ENCODE data around the gene COL1A2. TPM values are rescaled to one million over a fixed set of nuclear protein-coding genes. Genes with fewer than 3 reads are reported as not detected.

Gene COL1A2
- polyA plus RNA-seq, 1 donor, result 3,136 TPM

DNA sequence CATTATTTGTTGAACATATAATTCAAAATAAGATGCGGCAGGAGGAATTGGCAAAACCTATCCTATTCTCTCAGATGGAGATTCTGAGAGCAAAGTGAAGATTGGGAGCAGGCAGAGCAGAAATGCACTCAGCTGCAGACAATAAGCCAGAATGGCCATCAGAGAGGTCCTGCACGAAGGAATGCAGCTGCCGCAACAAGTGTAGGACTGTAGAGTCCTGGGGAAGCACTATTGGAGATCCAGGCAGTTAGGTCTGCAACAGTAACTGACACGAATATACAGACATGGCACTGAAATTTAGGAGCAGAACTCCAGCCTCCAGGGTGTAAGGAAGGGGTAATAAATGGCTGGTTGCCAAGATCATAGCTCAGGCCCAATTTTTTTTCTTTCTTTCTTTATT, 10.4 kb upstream of the COL1A2 start:
- no peak for DNase-seq

DNA sequence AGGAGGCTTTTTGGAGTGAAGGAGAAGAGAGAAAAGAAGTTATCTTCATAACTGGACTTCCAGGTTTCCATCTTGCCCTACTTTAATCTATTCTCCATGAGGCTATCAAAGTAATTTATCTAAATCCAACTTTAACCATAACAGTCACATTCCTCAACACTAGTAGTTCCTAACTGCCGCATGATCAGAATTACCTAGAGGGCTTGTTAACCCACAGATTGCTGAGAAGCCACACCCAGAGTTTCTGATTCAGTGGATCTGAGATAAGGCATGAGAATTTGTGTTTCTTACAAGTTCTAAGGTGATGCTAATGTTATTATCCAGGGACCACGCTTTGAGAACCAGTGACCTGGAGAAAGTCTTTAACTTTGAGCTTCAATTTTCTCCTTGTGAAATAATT, 8.3 kb upstream of the COL1A2 start:
- no peak for DNase-seq

DNA sequence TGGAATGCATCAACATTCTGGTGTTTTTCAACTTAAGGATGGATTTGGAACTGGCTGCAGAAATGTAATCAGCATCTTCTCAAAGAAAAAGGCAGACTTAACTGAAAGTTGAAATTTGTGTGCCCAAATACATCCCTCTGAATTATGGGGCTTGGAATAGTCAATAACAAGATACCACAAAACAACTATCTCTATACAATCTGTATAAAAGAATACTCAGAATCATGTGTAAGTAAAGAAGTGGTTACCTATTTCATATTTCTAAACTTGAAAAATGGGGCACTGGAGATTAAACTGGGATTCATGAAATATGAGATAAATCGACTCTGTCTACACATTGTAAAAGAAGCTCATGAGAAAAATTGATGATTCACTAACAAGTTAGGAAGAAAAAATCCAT, 6.2 kb upstream of the COL1A2 start:
- no peak for DNase-seq

DNA sequence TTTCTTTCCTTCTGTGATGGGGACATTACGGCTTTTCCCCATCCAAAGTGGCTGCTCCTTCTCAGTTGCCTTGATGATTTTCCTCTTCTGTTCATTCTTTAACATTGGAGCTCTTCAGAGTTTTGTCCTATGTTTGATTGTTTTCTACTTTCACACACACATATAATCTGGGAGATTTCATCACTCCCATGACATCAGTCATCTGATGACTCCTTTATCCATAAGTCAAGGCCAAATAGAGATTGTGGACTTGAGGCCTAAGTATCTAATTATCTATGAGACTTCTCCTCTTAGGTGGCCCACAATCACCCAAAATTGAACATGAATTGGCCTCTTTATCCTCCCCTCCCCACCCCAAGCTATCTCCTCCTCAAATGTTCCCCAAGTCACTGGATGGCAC, 5.3 kb upstream of the COL1A2 start:
- DNase-seq, result no peak

DNA sequence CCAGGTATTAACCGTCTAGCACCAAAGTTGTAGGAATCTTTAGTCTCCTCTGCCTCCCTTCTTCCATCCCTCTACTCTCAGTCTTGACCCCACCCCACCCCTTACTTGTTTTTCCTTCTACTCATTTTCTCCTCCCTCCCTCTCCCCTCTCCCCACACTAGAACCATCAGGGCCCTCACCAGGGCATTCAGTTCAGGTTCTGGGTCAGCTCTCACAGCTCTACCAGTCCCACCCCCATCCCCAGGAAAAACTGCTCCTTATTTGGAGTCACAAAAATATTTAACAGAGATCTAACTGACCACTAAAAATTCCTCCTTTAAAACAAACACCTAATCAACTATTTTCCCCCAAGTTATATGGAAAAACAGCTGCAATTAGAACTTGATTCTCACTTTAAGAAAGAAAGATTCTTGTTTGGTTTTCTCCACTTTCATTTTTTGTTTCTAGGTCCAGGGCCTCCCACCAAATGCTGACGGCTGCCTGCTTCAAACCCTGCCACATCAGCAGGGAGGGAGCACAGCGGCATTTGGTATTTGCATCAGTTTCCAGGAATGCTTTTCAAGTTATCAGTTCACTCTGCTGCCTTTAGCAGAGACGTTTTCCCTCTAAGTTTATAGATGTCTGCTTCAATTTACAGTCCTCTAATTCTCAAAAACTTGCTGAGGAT, 2.8 kb upstream of the COL1A2 start:
- DNase-seq, result peak; percentile 85

DNA sequence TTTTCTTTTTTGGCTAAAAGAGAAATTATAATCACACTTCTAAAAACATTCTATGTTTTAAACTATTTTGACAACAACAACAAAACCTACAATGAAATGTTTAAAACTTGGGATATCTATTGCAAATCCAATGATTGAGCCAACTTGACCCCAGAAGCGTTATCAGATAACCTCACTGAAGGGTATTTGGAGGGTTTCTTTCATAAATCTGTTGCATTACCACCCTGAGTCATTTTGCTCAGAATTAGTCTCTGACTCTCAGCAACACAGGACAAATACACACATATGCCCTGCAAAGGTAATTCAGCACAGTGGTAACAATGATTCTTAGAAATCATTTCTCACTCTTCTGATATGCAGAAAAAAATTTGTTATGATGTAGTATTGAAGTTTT, 2.3 kb upstream of the COL1A2 start:
- no peak for DNase-seq

DNA sequence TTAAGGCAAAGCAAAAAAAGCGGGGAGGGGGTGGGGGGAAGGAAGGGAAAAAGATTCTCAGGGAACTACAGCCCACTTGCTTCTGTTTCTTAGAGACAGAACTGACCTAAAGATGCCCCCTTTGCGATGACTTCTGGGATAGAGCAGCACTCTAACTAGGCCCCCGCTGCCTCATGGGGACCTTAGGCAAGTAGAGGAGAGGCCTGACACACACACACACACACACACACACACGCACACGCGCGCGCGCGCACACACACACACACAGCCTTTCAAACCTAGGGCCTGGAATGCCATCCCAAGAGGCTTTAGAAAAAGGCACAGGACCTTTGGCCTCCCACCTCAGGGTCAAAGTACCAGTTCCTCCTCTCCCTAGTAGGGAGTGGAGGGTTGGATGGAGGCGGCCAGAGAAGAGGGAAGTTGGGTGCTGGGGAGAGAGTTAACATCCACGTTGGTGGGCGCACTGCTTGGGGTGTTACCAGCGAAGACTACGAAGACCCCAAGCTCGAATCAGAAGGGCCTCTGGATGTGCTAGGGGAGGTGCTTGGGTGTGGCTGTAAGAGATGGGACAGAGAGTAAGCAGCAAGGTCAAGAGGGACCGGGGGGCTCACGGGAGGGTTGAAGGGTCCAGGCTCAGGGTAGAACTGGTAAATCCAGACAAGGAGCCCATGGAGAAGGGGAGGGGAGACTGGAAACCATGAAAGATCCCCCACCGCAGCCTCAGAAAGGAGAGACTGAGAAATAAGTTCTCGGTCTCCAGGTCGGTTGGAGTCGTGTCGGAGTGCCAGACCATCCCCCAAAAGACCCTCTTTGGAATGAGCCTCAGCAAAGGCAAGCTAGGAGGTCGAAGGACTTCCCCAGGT, 1.2 kb upstream of the COL1A2 start:
- DNase-seq, result peak; percentile 88

DNA sequence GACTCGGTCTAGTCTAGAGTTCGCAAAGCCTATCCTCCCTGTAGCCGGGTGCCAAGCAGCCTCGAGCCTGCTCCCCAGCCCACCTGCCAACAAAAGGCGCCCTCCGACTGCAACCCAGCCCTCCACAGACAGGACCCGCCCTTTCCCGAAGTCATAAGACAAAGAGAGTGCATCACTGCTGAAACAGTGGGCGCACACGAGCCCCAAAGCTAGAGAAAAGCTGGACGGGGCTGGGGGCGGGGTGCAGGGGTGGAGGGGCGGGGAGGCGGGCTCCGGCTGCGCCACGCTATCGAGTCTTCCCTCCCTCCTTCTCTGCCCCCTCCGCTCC, 622 bp upstream of the COL1A2 start:
- peak; percentile 86 for DNase-seq

DNA sequence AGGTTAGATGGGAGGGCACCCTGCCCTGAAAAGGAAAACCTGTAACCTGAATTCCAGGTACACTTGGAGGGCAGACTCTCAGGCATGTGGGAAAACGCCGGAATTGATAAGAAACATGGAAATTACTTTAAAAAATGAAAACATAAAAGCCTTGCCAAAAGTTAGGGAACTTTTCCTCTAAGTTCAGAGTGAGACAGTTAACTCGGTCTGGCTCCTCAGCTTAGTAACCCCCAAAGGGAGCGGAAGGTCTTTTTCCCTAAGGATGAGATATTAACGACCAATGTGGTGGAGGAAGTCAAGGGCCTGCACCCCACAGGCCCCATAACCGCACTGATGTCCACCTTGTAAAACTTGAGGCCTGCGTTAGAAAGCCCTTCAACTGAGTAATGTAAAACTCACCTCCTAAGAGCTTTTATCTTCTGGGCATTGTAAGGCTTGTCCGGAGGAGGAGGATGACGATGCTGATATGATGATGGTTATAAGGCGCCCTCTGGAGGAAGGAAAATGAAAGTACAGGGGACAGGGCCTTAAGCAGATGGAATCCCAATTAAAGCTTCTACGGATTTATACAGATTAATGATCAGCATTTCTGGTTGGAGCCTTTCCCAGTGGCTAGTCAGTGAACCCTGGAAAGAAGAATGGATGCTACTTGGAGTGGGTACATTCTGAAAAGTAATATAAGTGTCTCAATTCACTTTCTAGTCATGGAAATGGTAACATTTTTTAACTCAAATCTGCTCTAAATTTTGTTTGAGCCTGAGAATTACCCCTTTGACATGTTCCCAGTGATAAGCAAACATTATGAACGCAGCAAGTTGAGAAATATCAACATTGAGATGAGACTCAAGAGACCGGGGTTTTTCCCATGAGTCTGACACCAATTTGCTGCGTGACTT, 694 bp downstream of the COL1A2 start:
- peak; percentile 87 for DNase-seq

DNA sequence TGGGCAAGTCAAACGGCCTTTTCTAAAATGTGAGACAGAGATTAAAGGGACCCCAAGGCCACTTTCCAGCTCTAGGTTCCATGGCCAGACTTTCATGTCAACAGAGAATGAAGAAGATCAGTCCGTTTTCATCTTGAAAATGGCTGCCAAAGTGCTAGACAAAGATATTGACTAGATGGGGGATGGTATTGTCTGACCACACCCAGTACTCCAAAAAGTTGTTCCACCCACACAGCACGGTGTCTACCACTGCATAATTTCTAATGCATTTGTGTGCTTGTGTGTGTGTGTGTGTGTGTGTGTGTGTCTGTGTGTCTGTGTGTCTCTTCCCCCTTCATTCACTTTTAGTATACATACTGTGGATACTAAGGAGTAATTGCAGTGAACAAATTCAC, 1.3 kb downstream of the COL1A2 start:
- DNase-seq, result peak; percentile 83

DNA sequence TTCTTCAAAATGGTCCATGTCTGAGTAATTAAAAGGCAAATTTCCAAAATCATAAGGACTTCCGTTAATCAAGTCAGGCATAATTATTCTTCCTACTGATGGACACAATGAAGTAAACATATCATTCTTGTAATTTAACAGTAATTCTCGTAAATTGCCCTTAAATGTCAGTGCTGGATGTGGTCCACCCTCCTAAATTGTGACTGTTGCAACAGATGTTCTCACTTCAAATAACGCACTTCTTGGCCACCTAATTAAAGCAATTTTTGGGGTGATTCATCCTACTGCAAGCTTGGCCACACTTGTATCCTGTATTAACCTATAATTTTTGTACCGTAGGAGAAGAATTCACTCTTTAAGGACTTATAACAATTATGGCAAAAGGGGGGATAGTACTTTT, 1.9 kb downstream of the COL1A2 start:
- no peak for DNase-seq

DNA sequence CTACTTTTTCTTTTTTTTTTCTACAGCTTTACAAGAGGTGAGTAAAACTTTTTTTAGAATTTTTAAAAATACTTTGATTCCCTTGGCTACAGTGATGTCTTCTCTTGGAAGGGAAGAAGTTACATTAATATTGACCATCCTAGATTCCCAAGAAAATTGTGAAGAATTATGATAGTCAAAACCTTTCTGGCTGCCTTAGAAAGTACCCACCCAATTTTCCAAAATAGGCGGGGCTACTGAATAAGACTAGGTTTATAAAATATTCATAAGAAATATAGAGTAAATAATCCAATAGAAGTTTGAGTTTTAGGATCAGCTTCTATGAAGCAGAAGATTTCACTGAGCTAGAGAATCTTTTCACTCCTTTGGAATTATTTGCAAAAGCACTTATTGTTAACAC, 3.0 kb downstream of the COL1A2 start:
- DNase-seq, result peak; percentile 78

DNA sequence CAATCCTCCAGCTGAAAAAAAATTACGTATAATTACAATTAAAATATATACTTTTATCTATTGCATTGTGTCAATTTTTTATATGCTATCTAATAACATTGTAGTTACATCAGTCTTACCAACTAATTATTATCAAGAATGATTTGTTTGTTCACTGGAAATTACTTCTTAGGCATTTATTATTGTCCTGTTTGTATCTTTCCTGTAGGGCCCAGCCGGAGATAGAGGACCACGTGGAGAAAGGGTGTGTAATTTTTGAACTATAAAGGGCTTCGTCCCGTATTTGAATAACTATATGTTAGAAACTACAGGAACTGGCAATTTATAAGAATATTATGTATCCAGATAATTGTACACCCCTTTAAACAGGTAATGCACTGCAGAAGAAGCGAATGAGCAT, 4.1 kb downstream of the COL1A2 start:
- no peak for DNase-seq

DNA sequence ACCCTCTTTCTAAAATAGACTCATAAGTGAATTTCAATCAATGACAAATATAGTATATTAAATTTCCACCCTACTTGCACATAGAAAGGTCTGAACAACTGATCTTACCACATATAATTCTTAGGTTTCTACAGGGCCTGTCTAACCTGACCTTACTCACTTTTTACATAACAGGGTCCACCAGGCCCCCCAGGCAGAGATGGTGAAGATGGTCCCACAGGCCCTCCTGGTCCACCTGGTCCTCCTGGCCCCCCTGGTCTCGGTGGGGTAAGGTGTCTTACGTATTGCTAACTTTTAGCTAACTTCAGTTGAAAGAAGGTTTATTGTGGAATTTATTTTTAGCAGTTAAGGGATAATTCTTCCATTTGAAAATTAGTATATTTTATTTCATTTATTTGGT, 5.3 kb downstream of the COL1A2 start:
- DNase-seq, result no peak

DNA sequence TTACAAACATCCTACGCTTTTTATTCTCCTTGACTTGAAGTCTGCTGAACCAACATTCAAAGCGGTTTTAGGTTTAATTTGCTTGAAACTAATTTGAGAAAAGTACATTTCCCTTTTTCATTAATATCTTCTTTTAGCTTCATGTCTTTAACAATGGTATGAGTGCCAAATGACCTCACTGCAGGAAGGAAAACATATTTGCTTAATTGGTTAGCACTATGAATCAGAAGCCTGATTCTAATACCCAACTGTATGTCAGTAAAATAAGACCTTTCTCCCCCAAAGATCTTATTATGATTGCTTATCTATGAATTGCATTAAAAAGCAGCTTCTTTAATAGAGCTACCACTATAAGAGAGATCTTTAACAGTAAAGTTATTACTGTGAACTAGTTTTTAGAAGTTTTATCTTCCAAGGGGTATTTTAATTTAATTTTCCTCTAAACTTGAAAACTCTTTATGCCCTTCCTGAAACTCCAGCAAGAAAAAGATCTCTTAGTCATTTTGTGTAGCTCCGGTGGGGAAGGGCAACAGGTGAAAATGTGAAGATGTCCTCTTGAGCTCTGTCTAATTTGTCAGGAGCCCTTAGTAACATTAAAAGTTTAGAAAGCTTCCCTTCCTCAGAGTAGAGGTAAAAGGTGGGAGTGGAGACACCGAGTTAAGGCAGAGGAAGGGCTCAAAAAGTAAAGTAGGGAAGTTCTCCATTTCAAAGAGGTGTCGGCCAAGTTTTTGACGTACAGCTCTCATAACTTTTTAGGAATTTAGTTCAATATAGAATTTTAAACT, 6.1 kb downstream of the COL1A2 start:
- no peak for DNase-seq

DNA sequence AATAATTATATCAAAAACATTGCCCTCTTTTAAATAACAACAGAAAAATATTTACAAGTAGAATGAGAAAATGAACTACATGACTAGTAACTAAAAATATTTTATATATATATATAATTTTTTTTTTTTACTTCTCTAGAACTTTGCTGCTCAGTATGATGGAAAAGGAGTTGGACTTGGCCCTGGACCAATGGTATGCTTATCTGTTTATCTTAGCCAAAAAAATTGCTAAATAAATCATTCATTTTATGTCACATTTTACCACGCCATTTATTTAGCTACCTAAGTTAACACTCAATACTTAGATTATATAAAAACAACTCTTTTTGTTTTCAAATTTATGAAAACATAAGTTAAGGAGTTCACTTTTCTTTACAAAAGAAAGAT, 6.7 kb downstream of the COL1A2 start:
- DNase-seq, result no peak

DNA sequence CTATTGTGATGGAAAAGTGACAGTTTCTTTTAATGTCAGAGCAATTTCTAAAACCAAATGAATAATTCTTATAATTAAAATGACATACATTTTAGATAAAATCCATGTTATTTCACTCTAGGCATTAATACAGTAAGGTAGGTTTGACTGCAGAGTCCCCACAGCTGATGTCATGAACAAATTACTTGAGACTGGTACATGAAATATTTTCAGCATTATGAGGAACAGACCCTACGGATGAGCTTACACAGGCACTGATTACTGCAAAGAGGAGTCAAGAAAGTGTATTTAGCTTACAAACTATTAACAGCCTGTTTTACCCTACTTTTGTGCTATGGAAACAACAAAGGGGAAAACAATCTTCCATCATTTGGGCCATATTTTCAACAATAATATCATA, 8.9 kb downstream of the COL1A2 start:
- DNase-seq, result no peak

DNA sequence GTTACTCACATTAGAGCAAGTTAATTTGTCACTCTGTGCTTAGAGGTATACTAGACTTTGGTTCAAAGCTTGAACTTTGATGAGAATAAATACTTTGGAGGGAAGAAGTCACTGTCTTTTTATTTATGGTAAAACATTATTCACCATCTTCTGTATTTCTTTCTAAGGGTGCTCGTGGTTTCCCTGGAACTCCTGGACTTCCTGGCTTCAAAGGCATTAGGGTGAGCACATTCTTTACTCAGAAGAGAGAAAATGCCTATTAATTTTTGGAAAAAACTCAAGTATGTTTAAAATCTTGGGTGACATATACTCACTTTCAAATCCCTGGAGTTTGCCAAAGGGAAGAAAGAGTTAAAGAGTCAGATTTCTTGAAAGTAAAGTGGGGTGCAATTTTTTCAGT, 10.8 kb downstream of the COL1A2 start:
- DNase-seq, result no peak

DNA sequence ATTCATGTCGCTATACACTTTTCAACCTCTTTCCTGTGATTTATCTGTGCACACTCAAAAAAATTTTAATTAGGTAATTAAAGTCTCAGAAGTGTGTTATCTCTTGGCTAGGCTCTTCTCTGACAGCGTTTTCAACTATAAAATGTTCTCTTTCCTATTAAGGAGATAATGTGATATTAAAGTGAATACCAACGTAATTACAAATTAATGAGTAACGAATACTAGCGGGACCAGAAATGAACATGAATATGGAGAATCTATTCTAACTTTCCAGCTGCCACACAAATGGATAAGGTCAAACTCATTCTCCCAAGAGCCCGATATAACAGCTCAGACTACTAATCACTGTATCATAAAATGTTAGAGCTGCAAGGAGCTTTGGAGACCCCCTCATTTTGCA, 12.0 kb downstream of the COL1A2 start:
- no peak for DNase-seq

DNA sequence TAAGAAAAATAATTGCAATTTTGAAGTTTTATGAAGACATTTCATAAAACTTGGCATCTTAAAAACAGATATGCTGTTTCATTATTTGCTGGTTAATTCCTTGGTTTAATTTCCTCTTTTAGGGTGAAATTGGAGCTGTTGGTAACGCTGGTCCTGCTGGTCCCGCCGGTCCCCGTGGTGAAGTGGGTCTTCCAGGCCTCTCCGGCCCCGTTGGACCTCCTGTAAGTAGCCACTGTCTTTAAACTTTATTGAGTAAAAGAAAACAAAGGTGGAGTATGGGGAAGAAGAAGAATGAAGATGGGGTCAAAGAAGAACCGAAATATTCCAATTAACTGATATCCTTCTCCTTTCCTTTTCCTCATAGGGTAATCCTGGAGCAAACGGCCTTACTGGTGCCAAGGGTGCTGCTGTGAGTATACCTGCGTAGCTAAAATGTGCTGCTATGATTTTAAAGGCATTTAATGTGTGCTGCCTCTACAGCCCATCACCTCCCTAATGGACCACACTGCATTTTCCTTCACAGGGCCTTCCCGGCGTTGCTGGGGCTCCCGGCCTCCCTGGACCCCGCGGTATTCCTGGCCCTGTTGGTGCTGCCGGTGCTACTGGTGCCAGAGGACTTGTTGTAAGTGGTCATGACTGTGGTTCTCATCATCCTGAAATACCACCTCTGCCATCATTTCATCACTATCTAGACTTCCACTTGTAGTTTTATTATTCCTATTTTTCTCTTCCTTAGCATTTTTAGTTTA, 14.7 kb downstream of the COL1A2 start:
- no peak for DNase-seq

DNA sequence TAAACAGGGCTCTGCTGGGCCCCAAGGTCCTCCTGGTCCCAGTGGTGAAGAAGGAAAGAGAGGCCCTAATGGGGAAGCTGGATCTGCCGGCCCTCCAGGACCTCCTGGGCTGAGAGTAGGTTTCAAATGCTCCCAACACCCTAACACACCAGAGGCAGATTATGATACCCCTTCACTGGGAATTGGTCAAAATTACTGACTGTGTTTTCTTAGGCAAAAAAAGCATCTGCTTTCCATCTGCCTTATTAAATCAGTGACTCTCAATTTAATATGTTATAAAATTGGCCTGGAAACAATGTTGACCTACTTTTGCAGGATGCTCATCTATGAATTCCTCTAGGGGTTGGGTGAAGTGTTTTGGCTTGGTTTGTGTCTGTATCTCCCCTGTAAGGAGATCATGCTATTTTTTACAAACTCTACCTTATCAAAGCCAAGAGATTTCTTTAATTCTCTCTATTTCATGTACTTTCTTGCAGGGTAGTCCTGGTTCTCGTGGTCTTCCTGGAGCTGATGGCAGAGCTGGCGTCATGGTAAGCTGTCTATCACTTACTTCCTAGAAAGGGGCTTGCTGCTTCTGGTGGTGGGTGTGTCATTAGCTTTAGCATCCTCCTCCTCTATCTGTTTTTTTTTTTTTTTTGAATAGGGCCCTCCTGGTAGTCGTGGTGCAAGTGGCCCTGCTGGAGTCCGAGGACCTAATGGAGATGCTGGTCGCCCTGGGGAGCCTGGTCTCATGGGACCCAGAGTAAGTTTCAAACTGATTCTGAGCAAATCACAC, 15.9 kb downstream of the COL1A2 start:
- DNase-seq, result no peak
